ENCODE data around the gene C4BPA. TPM values are rescaled to one million over a fixed set of nuclear protein-coding genes. Genes with fewer than 3 reads are reported as not detected.

C4BPA gene
- polyA plus RNA-seq, 10 donors: 0.14 to 0.81 (median 0.36) TPM

DNA sequence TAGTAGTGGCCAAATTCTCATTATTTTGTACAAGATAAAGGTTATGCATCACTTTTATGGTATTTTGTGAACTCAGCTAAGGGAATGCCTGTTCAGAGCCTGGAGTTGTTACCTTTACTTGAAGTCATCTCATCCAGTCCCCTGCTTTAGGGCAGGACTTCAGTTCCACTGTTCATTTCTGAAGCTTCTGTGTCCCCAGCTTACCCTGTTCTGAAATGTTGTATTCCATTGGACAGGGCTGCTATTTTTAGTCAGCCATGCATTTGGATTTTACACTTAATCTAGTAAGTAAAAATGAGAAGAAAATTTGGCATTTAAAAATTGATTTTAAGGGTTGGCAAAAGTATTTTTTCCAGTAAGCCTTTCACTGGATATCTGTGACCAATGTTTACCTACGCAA is 27.0 kb upstream of the C4BPA start:
- no peak for DNase-seq

DNA sequence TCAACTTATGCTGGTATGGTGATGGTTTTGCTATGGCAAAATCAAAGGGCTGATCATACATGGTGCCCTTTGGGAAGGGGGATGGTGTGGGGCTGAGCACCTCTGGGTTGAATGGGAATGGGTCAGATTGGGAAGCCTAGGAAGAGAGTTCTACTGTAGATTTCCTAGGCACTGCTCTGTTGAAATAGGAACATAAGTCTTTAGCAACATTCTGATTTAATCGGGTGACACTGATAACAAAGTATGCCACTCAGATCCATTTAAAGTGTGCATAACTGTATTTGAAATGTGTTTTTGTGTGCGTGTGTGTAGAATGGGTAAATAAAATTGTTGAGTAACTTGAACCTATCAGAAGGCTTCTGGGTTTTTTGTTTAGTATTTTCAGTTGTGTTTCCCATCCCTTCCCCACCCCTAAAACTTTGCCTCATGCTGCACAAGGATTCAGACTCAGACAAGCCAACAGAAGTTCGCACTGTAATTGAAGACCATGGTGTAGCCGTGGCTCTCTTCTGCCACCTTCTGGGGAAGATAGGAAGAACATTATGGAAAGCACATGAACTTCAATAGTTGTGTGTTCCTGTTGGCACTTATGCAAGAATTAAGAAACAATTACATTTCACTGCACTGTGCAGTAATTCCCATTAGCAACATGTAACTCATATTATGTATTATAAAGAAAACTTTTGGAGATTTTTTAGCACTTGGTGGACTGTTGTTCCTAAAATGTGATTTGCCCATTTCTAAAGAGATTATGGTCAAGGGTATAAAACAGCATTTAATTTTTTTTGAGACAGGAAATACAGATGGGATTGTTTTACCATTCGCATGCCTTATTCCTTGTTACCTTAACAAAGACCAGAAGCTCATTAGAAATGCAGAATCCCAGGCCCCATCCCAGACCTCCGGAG is 26.3 kb upstream of the C4BPA start:
- peak; percentile 70 to 88 (median 84) for DNase-seq

GRCh38 chr1:207078578-207079132 is 25.4 kb upstream of the C4BPA start:
- DNase-seq: no peak

DNA sequence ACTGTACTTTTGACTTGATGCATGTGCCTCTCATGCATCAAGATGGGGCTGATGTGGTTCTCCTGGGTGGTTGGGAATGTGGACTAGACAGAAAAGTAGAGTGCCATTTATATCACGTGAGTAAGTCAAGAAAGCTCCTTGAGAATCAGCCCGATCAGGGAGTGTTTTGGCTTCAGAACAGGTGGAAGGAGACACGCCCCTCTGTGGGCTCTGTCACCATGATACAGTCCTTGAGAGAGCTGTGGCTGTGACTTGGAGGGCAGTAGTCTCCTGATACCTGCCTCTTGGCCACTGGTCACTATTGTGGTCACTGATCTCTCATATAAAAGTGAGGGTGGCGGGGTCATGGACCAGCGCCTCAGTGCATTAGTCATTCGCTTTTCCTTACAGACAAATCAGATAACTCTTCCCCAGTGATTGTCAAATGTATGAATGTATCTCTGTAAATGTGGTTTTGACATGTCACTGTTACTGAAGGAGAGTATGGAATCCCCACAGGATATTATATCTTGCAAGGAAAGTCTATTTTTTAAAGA is 24.3 kb upstream of the C4BPA start:
- DNase-seq: no peak

DNA sequence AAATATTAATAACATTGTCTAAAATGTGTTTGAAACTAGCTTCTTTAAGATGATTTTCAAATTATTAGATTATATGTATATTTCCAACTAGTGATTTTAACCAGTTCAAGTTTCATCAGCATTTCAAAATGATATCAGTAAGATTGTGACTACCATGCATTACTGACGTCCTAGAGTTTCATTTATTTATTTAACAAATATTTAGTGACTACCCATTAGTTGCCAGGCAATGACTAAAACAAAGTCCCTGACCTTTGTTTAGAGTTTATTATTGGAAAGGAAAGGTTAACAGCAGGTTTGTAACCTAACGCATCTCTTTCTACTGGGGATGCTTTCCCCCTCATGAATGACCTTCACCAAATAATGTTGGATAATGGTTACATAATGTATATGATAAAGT is 22.9 kb upstream of the C4BPA start:
- DNase-seq: no peak

DNA sequence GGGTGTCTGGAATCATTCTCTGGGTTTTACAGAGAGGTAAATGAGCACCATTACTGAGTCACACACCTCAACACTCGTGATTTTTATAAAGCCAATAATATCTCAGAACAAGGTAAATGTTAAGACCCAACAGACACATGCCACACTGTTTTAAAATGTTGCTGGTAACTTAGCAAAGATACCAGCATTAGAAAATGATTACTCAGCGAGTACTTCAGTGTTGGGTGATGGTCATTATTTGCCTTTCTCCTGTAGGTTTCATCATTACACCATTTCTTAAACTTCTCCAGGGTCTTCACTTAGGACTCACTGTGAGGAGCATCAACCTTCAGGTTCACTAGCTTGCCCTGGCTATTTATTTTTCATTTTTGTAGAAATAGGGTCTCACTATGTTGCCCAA is 22.2 kb upstream of the C4BPA start:
- DNase-seq: no peak

- DNase-seq: no peak
Measured at GRCh38 chr1:207084232-207084631, 19.8 kb upstream of the C4BPA start.

DNA sequence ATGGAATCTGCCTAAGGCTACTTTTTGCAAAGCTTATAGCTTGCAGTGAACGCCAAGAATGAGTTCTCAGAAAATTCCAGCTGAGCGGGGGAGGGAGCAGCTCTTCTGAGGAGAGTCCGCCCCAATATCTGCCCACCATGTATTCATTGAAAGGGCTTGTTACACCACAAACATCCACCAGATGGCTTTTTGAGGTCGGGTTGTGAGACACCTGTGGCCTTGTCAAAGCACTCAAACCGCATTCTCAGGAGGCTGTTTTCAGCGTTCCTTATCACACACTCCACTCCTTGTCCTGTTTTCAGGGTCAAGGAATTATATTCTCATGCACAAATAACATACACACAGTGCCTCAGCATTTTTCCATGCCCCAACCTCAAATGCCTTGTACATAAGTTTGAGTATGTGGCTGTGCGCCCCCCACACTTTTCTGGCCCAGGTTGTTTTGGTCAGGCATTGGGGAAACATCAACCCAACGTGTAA is 19.3 kb upstream of the C4BPA start:
- DNase-seq: peak; percentile 34 to 74 (median 55)

DNA sequence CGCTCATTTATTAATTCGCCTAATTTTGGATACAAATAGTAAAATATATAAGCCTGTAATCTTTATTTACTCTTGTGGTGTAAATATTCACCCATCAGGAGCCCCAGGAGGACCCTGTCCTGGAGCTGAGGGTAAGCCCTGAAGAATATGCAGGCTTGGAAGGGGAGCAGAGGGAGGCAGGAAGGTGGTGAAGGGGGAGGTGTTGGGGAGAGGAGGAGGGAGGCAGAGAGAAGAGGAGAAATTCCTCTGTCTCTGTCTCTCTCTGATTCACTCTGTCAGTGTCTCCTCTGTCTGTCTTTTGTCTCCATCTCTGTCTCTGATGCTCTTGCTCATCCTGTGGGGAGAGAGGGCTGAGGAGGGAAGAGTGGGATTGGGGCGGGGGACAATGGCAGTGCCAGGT is 18.1 kb upstream of the C4BPA start:
- no peak for DNase-seq

DNA sequence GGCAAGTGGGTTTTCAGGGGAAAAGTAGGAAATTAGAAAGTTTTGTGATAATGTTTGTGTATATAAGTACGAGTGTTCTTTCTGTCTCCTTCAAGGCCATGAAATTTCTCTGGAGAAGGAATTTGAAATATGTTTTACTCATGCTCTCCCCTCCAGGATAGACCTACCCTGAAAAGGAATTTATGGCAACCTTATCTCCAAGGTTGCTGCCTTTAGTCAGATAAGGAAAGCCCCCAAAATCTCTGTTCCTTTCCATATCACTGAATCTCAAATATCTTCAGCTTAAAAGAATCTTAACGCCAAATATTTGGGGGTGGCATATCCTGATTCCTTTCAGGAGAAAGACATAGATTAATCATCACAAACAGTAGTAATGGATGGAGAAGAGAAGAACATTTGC is 15.9 kb upstream of the C4BPA start:
- DNase-seq: no peak

DNA sequence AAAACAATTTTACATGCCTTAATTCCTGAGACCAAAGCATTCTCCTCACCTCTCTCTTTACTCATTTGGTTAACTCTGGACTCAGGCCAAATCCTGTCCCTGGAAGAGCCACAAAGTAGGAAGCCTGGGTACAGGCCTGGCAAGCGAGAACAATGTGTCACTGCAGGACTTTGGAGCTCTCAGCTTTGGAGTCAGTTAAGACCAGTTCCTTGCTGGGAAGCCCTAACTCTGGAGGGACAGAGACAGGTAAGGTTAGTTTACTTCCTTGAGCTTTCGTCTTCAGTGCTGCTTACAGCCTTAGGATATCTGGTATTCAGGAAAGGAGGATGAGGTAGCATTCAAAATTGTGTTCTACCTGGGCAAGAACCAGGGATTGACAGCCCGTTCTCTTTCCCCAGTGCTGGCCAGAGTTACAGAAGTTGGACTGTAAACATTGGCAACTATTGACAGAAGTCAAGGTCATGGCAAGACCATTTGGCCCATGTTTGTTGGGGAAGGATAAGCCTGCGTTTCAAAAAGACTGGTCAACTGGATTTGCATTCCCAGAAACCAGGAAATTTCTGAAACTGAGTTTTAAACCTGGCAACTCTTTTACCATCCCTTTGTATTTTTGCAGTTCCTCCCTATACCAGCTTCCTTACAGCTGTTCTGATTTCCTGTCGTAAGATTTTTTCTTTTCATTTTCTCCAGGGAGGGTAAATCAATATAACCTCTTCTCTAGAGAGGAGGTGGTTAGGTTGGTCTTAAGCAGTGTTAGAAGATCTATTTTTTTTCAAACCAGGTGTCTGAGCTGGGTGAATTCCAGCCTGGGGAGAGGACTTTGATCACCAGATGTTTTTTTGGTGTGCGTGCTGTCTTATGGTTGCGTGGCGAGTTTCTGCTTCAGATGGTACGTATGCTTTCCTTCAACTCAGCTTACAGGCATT is 15.1 kb upstream of the C4BPA start, which contains the start of gene C4BPB:
TSS of gene C4BPB (plus strand) at position 160 of the 926 bp plus-strand sequence. CDS start at position 832, 672 bp downstream.
- DNase-seq: no peak

DNA sequence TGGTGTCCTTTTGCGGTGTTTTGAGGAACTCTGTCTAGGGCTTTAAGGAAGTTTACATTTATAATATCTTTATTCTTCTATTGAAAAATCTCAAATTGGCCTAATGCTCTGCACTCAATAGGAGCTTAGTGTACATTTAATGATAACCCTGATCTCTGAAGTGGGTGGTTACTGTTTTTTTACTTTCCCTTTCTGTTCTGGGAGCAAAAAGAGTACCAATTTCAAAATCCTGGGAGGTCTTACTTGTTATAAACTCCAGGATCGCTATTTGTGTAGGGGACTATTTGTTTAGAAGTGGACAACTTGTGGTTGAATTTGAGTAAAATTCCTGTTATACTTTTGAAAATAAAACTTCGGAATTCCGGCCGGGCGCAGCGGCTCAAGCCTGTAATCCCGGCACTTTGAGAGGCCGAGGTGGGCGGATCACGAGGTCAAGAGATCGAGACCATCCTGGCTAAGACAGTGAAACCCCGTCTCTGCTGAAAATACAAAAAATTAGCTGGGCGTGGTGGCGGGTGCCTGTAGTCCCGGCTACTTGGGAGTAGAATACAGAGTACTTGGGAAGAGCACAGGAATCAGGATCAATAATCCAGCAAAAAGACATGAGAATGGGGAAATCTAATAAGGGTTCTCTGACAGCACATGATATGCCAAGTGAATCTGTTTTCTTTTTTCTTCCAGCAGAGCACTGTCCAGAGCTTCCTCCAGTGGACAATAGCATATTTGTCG is 14.2 kb upstream of the C4BPA start:
- DNase-seq: no peak

DNA sequence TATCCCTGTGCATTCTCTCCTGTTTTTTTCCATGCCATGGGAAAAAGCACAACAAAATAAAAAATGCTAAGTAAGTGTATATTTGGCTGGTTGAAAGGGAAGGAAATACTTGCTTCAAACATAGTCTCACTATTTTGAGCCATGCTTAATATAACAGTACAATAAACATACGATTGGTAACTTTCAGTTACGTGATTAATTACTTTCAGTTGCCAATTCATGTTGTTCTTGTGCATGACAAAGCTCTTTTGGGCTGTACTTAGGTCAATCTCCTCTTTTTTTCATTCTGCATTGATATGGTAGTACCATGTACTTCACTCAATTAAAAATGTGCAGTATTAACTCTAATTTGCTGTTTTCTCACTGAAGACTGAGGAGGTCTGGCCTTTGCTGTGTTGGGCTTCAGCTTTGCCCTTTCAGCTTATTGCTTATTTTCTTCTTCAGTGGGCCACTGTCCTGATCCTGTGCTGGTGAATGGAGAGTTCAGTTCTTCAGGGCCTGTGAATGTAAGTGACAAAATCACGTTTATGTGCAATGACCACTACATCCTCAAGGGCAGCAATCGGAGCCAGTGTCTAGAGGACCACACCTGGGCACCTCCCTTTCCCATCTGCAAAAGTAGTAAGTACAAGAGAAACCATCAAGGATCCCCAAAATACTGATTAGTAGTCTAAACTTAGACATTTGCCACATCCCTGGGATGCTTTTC is 12.7 kb upstream of the C4BPA start:
- no peak for DNase-seq

GRCh38 chr1:207093944-207094343 is 10.1 kb upstream of the C4BPA start:
- DNase-seq: no peak

GRCh38 chr1:207097871-207098324 is 6.1 kb upstream of the C4BPA start:
- DNase-seq: no peak

- no peak for DNase-seq
Measured at GRCh38 chr1:207101720-207102119, 2.3 kb upstream of the C4BPA start.

DNA sequence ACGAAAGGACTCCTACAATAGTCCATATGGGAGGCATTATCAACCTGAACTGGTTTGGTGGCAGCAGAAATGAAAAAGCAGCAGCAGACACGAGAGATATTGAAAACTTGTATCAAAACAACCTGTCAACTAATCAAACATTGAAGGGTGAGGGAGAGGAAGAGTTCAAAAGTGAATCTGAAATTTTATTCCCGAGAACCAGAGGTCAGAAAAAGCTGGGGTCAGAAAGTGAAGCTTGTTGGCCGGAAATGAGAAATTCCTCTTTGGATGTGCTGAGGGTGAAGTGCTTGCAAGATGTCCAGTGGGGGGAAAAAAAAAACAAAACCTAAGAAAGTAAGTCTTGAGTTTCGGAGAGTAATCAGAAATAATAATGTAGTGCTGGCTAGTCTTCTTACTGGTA is 1.9 kb upstream of the C4BPA start:
- DNase-seq: no peak

DNA sequence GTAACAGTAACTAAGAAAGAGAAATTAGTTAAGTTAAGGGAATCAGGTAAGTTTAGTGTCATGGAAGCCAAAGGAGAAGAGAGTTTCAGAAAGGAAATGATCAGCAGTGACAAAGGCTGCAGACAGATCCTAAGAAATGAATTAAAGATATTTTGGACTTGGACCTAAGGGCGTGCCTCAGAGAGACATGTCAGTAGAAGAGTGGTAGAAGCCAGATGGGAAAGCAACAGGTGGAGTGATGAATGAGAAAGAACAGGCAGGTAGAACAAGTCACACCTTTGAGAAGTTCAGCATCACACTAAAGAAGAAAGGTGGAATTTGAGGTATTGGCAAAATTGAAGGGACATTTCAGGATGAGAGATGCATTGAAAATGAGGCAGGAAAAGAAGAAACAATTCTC is 1.4 kb upstream of the C4BPA start:
- no peak for DNase-seq

GRCh38 chr1:207109004-207109403 is 5.0 kb downstream of the C4BPA start:
- no peak for DNase-seq

- peak in 2 of 3 donors; percentile 29 to 66 for DNase-seq
Measured at GRCh38 chr1:207112616-207113296, 8.7 kb downstream of the C4BPA start.
